ENCODE results near the gene HS6ST3. TPM values are rescaled to one million over a fixed set of nuclear protein-coding genes. Genes with fewer than 3 reads are reported as not detected.

HS6ST3 gene
- total RNA-seq, 1 donor from 2014 or later: 0.26 TPM

GRCh38 chr13:96848286-96848685 lies 758.4 kb downstream of the HS6ST3 start:
- Mint-ChIP-seq H3K36me3 (ENCODE audit: low read depth) (no peaks in the 10 kb centered on the region), H3K4me3 (no peak overlapping the region), H3K27ac (ENCODE audit: unreplicated experiment) (no peak overlapping the region), H3K9me3 (peaks cover 2% of the 10 kb centered on the region), H3K4me1 (no peaks in the 10 kb centered on the region), H3K27me3 (ENCODE audit: low read depth) (no peaks in the 10 kb centered on the region)
- DNase-seq (ENCODE audit: low read depth, low spot score): no peak
- no peak for TF ChIP-seq CTCF (conservative IDR thresholded peaks at IDR 0.05)

GRCh38 chr13:96849091-96849490 lies 759.2 kb downstream of the HS6ST3 start:
- no peaks in the 10 kb centered on the region for H3K4me1 Mint-ChIP-seq
- TF ChIP-seq CTCF (conservative IDR thresholded peaks at IDR 0.05): no peak
- no peaks in the 10 kb centered on the region for H3K36me3 Mint-ChIP-seq (ENCODE audit: low read depth)
- no peak for DNase-seq (ENCODE audit: low read depth, low spot score)
- no peak overlapping the region for H3K4me3 Mint-ChIP-seq
- H3K27ac Mint-ChIP-seq (ENCODE audit: unreplicated experiment): no peak overlapping the region
- peaks cover 2% of the 10 kb centered on the region for H3K9me3 Mint-ChIP-seq
- H3K27me3 Mint-ChIP-seq (ENCODE audit: low read depth): no peaks in the 10 kb centered on the region

GRCh38 chr13:96850538-96851145 lies 760.7 kb downstream of the HS6ST3 start:
- Mint-ChIP-seq H3K4me1 (no peaks in the 10 kb centered on the region), H3K27ac (ENCODE audit: unreplicated experiment) (no peak overlapping the region), H3K9me3 (peaks cover 2% of the 10 kb centered on the region), H3K4me3 (no peak overlapping the region), H3K36me3 (ENCODE audit: low read depth) (no peaks in the 10 kb centered on the region), H3K27me3 (ENCODE audit: low read depth) (no peaks in the 10 kb centered on the region)
- no peak for TF ChIP-seq CTCF (conservative IDR thresholded peaks at IDR 0.05)
- no peak for DNase-seq (ENCODE audit: low read depth, low spot score)

GRCh38 chr13:96851856-96852445 lies 762.0 kb downstream of the HS6ST3 start:
- no peak for TF ChIP-seq CTCF (conservative IDR thresholded peaks at IDR 0.05)
- no peaks in the 10 kb centered on the region for H3K36me3 Mint-ChIP-seq (ENCODE audit: low read depth)
- H3K4me3 Mint-ChIP-seq: no peak overlapping the region
- H3K27me3 Mint-ChIP-seq (ENCODE audit: low read depth): no peaks in the 10 kb centered on the region
- H3K27ac Mint-ChIP-seq (ENCODE audit: unreplicated experiment): no peak overlapping the region
- DNase-seq (ENCODE audit: low read depth, low spot score): no peak
- H3K4me1 Mint-ChIP-seq: no peaks in the 10 kb centered on the region
- peaks cover under 1% of the 10 kb centered on the region for H3K9me3 Mint-ChIP-seq

GRCh38 chr13:96858133-96858826 lies 768.4 kb downstream of the HS6ST3 start:
- H3K27ac Mint-ChIP-seq (ENCODE audit: unreplicated experiment): no peak overlapping the region
- no peak overlapping the region for H3K4me3 Mint-ChIP-seq
- no peaks in the 10 kb centered on the region for H3K36me3 Mint-ChIP-seq (ENCODE audit: low read depth)
- TF ChIP-seq CTCF (conservative IDR thresholded peaks at IDR 0.05): no peak
- H3K9me3 Mint-ChIP-seq: no peaks in the 10 kb centered on the region
- DNase-seq (ENCODE audit: low read depth, low spot score): no peak
- H3K4me1 Mint-ChIP-seq: no peaks in the 10 kb centered on the region
- no peaks in the 10 kb centered on the region for H3K27me3 Mint-ChIP-seq (ENCODE audit: low read depth)
